Medulla oblongata (tissue), 1 donor: Measurements from ENCODE around the gene BRD7.
"Not testable (repeated sequence)": the region's sequence is repeated elsewhere in the genome, so short reads cannot be mapped to it uniquely, and the experiment has no call there.

ENCODE experiments used
- DNase-seq: peaks from one replicate; pipeline ENCODE4 v3.0.0-alpha.2; 2015; ENCODE audit errors: extremely low spot score

BRD7 gene

DNA sequence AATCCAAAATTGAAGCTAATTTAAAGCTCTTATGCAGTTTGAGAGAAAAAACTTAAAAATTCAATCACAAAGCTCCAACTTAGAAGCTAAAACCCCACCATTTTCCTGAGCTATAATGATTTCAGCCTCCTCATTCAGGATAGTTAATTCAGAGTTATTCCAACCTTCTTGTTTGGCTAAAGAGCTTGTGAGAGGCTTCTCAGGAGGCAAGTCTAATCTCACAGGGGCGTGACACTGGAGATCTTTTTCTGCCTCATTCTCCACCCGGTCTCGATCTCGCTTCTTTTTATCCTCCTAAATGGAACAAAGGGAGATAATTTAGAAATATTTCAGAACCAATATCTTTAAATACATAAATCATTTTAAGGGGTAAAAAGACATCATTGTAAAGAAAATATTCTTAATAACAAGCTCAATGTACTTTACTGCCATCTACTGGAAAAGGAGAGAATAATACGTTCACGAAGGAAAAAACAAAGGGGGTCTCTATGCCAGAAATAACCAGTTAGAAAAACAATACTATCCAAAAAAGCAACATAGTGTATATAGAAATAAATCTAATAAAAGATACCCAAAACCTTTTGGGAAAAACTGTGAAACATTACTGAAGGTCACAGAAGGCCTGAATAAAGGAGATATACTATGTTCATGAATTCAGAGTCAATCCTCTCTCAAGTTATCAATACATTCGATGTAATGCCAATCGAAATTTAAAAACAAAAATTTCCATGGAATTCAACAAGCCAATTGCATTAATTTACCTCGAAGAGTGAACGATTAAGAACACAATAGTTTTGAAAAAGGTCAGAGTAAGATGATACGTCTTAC, 13.9 kb downstream of the BRD7 start:
- DNase-seq = peak; percentile 27

DNA sequence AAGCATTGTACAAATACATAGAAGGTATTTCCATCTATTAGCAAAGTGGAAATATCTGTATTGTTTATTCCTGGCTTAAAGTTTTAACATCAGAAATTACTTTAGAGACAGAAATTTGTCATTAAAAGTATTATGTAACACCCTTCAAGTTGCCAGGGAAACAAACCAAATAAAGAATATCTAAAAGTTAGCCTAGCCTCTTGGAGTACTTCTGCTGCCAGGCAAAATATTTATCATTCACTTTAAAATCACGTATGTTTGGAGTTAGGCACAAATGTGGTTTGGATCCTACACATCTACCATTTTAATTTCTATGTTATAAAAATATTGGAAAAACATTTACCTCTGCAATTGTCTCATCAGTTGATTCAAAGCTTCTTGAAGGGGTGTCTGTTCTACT, 14.7 kb downstream of the BRD7 start:
- no peak for DNase-seq

DNA sequence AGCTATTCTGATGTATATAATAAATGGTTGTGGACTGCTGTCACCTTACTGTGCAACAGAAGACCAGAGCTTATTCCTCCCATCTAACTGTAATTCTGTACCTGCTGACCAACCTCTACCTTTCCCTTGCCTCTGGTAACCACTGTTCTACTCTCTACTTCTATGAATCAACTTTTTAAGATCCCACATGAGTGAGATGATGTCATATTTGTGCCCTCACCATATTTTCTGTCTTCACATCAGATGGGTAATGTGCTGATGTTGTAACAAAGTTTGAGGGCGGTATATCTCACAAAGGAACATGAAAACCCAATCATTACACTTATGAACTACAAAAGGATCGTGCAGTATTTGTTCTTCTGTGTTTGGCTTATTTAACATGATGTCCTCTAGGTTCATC, 16.8 kb downstream of the BRD7 start:
- no peak for DNase-seq

DNA sequence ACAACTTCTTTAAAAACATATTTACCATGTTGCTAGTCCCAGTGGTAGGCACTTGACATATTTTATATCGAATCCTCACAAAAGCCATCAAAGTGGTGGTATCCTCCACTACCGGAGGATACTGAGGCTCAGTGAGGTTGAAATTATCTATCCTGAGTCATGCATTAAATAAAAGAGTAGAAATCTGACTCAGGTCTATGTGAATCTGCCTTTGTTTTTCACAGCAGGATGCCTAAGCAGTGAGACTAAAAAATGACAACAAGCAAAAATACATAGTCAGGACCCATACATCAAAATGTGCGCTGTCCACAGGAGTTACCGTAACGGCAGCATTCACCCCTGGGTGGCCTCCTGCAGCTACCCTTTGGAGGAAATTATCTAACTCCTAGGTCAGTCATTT, 17.7 kb downstream of the BRD7 start:
- no peak for DNase-seq

DNA sequence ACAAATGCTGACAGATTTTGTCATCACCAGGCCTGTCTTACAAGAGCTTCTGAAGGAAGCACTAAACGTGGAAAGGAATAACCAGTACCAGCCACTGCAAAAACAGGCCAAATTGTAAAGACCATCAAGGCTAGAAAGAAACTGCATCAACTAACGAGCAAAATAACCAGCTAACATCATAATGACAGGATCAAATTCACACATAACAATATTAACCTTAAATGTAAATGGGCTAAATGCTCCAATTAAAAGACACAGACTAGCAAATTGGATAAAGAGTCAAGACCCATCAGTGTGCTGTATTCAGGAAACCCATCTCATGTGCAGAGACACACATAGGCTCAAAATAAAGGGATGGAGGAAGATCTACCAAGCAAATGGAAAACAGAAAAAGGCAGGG, 23.6 kb downstream of the BRD7 start:
- DNase-seq = not testable (repeated sequence)

DNA sequence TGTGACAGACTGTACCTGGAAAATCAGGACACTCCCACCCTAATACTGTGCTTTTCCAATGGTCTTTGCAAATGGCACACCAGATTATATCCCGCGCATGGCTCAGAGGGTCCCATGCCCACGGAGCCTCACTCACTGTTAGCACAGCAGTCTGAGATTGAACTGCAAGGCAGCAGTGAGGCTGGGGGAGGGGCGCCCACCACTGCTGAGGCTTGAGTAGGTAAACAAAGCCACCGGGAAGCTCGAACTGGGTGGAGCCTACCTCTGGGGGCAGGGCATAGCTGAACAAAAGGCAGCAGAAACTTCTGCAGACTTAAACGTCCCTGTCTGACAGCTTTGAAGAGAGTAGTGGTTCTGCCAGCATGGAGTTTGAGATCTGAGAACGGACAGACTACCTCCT, 25.2 kb downstream of the BRD7 start:
- not testable (repeated sequence) for DNase-seq

DNA sequence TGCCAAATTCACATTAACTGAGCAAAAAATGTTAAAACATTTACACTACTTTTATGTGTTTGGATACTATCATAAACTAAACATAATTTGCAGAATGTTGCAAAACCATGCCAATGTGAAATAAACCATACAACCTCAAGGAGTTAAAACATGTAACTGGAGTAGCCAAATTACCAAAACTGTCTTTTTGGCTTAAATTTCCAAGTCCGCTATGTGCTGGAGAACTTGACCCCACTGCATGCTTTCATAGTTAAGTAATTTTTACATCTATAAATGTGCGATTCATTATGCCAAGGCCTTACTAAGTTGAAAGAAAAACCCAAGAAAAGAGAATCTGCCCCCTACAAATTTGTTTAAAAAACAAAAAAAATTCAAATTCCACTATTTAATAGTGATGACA, 28.2 kb downstream of the BRD7 start:
- no peak for DNase-seq

DNA sequence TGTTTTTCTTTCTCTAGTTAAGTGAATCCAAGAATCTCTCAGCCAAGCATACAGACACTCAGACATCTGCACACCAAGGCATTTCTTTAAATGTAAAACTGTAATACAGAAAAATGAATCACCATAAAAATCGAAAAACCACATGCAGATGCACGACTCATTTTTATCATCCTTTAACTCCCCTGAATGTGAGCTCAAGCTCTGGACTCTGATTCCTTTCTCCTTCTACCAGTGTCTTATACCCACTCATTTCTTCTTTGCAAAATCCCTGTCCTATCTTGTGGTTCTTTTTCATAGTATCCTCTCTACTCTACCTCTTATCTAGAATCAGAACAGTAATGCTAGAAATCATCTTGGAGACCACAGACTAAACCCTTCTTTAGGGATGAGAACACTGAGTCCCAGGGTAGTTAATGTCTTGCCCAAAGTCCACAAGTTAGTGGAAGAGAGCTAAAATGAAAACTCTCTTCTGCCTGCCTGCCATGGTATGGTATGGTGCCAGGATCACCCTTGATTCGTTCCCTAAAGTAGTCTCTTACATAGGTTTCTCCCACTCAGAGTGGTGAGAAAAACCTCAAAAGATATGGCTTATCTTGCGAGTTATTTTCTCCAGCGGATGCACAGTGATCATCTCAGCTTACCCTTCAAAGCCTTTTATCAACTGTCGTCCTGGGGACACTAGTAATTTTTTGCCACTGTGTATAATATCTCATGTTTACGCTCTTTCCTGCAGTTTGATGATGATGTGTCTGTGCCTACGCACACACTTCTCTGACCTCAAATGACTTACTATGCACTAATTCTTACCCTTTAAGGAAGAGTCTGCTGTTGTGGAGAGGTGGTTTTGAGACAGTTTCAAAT, 30.2 kb downstream of the BRD7 start:
- DNase-seq = no peak

DNA sequence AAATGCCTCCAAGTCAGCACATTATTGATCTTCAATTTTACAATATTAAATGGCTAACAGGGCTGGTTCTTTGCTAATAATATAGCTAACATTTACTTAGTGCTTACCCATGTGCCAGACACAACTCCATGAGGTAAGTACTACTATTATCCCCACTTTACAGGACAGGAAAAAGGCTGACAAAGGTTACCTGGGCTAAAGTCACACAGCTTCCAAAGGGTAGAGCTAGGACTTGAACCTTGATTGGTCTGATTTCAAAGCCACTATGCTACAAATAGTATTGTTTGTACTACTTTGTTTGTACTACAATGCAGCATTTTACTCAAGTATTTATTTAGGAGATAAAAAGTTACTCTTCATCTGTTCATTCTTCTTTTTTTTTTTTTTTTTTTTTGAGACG, 31.9 kb downstream of the BRD7 start:
- DNase-seq = no peak

DNA sequence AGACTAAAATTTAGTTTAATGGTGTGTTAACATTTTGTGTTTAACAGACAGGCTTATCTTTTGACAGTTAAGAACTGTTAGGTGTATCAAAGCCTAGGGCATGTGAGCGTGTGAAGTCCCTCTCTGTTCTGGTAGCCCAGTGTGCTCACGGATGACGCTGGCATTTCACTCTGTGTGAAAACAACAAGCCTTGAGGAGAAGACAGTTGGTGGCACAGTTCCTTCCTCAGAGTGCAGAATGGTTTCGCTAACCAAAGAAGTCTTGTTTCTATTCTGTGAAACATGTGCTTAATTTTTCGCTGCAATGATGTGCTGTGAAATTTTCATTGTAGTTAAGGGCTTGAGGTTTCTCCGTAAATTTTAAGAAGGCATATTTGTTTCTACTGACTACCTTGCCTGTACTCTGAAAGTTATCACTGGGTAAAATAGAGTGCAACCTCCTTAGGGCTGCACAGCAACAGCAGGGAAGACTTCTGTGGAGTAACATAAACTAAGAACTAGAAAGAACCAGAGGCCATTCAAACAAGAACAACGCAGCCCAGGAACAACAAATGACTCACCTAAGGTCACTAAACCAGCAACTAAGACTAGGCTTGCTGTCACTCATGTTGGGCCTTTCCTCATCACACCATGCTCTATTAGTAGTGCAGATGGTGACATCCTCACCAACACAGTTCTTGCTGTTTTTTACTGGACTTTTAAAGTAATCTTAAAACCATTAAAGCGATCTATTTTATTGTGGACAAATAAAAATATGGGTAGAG, 33.4 kb downstream of the BRD7 start:
- DNase-seq = peak; percentile 46

DNA sequence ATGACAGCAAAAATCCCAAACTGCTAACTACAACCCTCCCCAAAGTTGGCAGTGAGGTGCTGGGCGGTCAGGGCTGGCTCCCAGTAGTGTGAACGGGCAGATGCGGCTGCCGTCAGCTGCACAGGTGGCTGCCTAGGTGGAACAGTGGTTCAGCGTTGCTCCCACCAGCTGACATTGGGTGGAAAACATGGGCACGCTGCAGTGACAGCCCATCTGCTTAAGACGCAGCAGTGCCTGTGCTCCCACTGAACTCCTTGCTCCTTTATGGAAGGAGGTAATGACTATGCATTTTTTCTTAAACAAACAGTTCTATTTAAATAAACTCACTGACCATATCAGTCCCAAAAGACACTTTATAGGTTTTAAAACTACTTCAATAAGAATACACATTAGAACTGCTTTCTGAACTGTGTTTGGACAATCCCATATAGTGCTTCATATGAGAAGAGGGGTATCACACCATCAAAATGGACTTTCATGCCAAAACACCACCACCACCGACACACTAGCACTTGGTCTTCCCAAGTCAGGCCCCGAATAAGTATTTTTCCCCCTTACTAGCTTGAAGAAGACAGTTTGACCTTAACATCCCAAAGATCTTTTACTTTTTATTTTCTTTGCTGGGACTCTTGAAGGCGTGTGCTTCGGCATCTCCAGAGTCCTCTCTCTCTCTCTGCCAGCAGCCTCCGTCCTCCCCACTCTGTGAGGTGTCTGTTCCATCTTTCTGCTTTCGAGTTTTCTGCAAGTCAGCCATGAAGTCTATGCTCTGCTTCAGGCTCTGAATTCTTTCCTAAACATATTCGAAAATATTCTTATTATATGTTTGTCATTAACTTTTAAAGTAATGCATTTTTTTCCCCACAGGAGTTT, 34.4 kb downstream of the BRD7 start:
- no peak for DNase-seq

DNA sequence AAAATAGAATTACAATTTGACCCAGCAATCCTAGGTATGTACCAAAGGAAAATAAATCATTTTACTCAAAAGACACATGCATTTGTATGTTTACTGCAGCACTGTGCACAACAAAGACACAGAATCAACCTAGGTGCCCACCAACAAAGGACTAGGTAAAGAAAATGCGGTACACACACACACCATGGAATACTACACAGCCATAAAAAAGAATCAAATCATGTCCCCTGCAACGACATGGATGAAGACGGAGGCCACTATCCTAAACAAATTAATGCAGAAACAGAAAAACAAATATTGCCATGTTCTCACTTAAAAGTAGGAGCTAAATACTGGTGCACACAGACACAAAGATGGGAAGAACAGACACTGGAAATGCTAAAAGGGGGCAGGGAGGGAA, 36.2 kb downstream of the BRD7 start:
- no peak for DNase-seq

DNA sequence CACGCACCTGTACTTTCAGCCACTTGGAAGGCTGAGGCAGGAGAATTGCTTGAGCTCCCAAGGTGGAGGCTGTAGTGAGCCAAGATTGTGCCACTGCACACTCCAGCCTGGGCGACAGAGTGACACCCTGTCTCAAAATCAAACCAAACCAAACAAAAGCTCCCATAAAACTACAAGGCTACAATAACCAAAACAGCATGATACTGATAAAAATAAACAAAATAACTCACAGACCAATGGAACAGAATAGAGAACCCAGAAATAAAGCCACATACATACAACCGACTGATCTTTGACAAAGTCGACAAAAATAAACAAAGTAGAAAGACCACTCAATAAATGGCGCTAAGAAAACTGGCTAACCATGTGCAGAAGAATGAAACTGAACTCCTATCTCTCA, 37.2 kb downstream of the BRD7 start:
- DNase-seq = no peak

DNA sequence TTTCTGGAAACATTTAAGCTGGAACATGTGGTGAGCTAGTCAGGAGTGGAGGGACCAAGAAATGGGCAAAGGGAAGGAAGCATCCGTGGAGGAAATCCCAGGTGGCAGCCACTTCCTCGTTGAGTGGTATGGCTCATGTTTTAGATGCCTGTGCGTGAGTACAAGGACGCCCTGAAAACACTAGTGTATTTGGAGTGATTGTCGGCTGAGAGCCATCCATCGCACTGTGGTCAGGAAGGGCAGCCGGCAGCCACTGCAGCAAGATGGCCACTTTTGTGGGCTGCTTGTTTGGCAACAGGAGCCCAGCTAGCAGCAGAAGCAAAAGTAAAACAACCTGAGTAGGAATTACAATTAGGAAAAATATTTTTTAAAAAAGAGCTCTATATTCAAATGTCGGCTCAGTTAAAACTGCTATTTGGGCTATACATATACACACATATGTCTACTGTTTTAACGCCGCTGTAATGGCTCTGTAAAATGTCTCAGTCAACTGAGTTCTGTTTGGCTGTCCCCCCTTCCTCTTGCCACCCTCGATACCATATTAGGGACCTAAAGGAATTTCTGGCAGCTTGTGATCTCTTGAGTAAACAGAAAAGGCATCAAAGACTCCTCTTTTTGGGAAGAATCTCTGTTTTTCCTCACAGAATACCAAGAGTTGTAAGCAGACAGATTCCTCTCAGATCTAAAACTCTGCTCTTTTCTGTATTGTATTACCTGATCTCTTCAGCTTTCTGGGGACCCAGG, 39.2 kb downstream of the BRD7 start:
- DNase-seq = peak; percentile 22

DNA sequence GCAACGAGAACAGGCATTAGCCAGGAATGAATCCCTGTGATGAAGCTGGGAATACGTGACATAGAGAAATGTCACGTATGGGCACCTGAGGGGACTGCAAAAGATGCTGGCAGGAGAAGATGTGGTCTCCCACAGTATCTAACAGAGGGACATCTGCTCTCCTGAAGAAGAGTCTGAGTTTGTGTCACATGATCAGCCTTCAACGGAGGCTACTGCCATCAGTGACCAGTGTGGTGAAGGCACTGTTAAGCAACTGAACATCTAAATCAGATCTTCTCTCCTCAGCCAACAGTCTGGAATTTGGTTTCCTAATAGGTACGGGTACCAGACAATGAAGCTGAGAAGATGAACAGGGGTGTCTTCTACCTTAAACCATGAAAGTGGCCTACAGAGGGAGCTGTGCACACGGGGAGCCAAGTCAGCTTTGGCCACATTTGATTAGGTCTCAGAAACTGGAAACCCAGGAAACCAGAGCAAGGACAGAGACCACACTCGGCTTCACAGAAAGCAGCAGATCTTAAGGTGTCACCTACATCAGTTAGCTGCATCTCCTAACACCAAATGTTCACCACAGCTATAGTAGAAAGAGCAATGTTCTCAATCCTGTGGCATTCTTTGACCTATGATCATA, 41.8 kb downstream of the BRD7 start:
- peak; percentile 62 for DNase-seq

DNA sequence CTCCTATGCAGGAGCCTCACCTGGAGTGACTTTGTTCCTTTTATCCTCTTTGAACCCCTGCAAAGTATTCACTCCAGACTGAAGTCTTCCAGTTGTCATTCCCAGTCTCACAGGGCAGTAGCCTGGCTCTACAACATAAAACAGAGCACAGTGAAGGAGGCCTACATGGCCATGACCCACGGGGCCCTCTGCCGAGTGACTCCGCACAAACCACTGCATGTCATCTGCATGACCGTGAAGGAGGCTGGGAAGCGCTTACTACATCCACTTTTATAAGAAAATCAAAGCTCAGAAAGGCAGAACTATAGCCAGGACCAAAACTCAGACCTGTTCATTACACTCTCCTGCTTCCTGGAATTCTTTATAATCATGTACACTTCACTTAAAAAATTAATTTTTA, 42.5 kb downstream of the BRD7 start:
- DNase-seq = no peak

DNA sequence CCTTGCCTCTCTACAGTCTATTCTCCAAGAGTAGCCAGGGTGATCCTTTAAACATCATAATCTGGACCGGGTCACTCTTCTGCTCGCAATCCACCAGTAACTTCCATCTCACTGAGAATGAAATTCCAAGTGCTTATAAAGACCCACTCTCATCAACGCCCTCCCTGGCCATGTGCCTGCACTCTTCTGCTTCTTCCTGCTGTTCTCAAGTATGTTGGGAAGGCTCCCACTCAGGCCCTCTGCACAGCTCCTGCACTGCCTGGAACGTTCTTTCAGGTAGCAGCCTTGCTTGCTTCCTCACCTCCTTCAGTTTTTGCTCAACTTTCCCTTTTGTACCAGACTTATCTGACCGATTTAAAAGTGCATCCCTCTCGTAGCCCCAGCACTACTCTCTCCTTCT, 44.4 kb downstream of the BRD7 start:
- DNase-seq = no peak

DNA sequence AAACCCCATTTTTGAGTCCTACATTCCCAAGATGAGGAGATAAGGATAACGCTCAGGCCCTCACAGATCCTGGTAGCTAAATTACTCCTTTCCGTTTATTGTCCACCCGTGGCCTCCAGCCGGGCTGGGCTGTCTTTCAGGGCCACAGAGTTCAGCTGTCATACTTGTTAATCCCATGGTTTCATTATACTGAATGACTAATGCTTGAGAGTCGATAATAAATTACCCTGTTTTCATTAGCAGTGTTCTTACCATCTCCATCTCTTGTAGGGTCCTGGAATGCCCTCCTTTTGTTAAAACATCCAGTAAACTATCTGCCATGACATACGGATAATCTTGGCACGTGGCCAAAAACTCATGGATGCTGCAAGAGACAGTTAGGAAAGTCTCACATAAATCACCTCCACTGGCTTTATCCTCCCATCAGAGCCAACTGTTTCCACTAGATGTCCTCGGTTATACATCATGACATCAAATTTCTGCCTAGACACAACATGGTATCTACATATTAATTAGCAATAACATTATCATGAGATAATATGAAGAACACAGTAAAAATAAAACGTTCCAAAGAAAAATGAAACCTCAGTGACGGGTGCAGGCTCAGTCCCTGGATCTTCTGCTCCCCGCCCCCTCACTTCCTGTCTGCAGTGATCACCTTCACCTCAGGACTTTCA, 45.3 kb downstream of the BRD7 start:
- DNase-seq = no peak

DNA sequence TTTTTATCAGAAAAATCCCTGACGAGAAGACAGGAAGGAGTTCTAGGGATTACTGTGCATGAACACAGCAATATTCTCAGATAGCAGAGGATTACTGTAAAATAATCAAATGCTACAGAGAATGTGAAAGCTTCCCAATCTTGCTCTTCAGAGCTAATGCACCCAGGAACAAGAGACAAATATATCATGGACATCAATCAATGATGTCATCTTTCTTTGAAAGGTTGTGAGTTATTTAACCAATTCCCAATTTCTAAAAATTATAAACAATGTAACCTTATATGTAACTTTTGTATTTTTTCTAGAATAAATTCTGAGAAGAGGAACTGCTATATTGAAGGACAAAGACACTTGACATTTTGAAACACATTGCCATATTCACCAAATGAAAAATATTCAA, 46.5 kb downstream of the BRD7 start:
- no peak for DNase-seq

DNA sequence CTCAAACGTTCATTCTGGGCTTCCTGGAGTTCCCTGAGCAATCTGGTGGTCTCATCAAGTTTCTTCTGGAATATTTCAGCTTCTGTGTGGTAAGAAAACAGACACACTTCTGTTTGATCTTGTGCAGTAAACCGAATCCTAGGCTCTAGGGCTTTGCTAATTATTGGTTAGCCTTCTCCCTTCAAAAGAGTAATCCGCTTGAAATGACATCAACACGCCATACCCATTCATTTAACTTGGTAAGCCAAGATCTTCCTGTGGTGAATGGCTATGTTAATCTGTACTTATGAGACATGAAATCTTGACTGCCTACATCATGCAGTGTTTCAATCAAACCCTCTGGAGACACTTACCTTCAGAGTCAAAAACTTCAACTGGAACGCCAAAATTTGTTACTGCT, 48.5 kb downstream of the BRD7 start:
- no peak for DNase-seq
